ENCODE results near the gene HOMEZ.
"Not testable (repeated sequence)": the region's sequence is repeated elsewhere in the genome, so short reads cannot be mapped to it uniquely, and the experiment has no call there.

GRCh38 chr14:23224958-23225357, 61.0 kb downstream of the HOMEZ start:
- TF ChIP-seq, protein P1, sequence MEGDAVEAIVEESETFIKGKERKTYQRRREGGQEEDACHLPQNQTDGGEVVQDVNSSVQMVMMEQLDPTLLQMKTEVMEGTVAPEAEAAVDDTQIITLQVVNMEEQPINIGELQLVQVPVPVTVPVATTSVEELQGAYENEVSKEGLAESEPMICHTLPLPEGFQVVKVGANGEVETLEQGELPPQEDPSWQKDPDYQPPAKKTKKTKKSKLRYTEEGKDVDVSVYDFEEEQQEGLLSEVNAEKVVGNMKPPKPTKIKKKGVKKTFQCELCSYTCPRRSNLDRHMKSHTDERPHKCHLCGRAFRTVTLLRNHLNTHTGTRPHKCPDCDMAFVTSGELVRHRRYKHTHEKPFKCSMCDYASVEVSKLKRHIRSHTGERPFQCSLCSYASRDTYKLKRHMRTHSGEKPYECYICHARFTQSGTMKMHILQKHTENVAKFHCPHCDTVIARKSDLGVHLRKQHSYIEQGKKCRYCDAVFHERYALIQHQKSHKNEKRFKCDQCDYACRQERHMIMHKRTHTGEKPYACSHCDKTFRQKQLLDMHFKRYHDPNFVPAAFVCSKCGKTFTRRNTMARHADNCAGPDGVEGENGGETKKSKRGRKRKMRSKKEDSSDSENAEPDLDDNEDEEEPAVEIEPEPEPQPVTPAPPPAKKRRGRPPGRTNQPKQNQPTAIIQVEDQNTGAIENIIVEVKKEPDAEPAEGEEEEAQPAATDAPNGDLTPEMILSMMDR (IDR thresholded peaks at IDR 0.05), result not testable (repeated sequence)
- not testable (repeated sequence) for TF ChIP-seq EZH2 (IDR thresholded peaks at IDR 0.05)
